ENCODE data around the gene CAGE1. TPM values are rescaled to one million over a fixed set of nuclear protein-coding genes. Genes with fewer than 3 reads are reported as not detected.

Gene CAGE1
- total and polyA plus RNA-seq, 4 donors = 0.15 TPM; not detected in 3

GRCh38 chr6:7282097-7282906 is 107.2 kb downstream of the CAGE1 start:
- H3K4me1 ChIP-seq (ENCODE audit: control insufficient read depth in 5 of 5, insufficient read depth in 5 of 5, low read length in 5 of 5) = peaks cover 0 to 3% (median 0%) of the 10 kb centered on the region in 5 donors
- H3K36me3 ChIP-seq (ENCODE audit: control insufficient read depth in 4 of 4, insufficient read depth in 4 of 4, low read length in 4 of 4) = peaks cover 3 to 10% (median 4%) of the 10 kb centered on the region in 4 donors
- TF ChIP-seq, protein P1, sequence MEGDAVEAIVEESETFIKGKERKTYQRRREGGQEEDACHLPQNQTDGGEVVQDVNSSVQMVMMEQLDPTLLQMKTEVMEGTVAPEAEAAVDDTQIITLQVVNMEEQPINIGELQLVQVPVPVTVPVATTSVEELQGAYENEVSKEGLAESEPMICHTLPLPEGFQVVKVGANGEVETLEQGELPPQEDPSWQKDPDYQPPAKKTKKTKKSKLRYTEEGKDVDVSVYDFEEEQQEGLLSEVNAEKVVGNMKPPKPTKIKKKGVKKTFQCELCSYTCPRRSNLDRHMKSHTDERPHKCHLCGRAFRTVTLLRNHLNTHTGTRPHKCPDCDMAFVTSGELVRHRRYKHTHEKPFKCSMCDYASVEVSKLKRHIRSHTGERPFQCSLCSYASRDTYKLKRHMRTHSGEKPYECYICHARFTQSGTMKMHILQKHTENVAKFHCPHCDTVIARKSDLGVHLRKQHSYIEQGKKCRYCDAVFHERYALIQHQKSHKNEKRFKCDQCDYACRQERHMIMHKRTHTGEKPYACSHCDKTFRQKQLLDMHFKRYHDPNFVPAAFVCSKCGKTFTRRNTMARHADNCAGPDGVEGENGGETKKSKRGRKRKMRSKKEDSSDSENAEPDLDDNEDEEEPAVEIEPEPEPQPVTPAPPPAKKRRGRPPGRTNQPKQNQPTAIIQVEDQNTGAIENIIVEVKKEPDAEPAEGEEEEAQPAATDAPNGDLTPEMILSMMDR (IDR thresholded peaks at IDR 0.05; ENCODE audit: control extremely low read depth, extremely low read depth) = no peak
- no peak overlapping the region for H3K4me3 ChIP-seq
- no peak for DNase-seq
- no peak overlapping the region for H3K27ac ChIP-seq (ENCODE audit: low read depth in 1 of 2, low read length in 1 of 2)
- WGBS, 2 donors = 40 to 56% methylated on average over 10 of the region's 10 CpGs
- no peak overlapping the region for H3K9ac ChIP-seq (ENCODE audit: insufficient read depth in 1 of 2, low read length in 2 of 2)
- no peak for ATAC-seq (ENCODE audit: insufficient read depth, low FRiP score)
- no peaks in the 10 kb centered on the region for H3K27me3 ChIP-seq (ENCODE audit: control insufficient read depth in 3 of 3, insufficient read depth in 3 of 3, low read length in 2 of 3)
- no peaks in the 10 kb centered on the region for H3K9me3 ChIP-seq (ENCODE audit: control insufficient read depth in 4 of 4, insufficient read depth in 3 of 4, low read length in 3 of 4)

Other genes with a start within 250 kb of the CAGE1 start
- 100 to 1,000 TPM in 1 of 2 donors, 10 to 100 TPM in 1; 91.2 to 150 TPM for gene SSR1, start 76.5 kb downstream of the CAGE1 start, total RNA-seq
- 10 to 100 TPM; 22.4 to 88.9 TPM for gene SSR1, start 76.5 kb downstream of the CAGE1 start, polyA plus RNA-seq
- 10 to 100 TPM; 15.0 to 25.4 TPM for gene RIOK1, start 66 bp upstream of the CAGE1 start, total RNA-seq
- 10 to 100 TPM; 10.2 to 15.2 TPM for gene RIOK1, start 66 bp upstream of the CAGE1 start, polyA plus RNA-seq
- 10 to 100 TPM; 30.2 to 73.2 TPM for gene DSP, start 151.9 kb upstream of the CAGE1 start, total RNA-seq
- 1 to 10 TPM; 2.9 to 8.6 TPM for gene DSP, start 151.9 kb upstream of the CAGE1 start, polyA plus RNA-seq
- gene SNRNP48, start 200.5 kb upstream of the CAGE1 start, total RNA-seq = 10 to 100 TPM in 1 of 2 donors, 1 to 10 TPM in 1; 8.4 to 23.9 TPM
- 1 to 10 TPM; 4.6 to 5.0 TPM for gene SNRNP48, start 200.5 kb upstream of the CAGE1 start, polyA plus RNA-seq